H1 (cell line): Measurements from ENCODE around the gene RBFOX1. TPM values are rescaled to one million over a fixed set of nuclear protein-coding genes. Genes with fewer than 3 reads are reported as not detected.

Experiments
- FOSL1 ChIP-seq: IDR thresholded peaks from 2 replicates; pipeline ENCODE4 v1.6.1; 2011; ENCODE audit warnings: mild to moderate bottlenecking, low read depth, low read length, moderate library complexity; ENCODE audit not compliant: insufficient read depth
- KDM1A ChIP-seq: fragments of 200-600, 300-600 bp; sonication (generic); IDR thresholded peaks from 2 replicates; pipeline ENCODE4 v1.7.1; 2016; ENCODE audit warnings: mild to moderate bottlenecking, low read length, borderline replicate concordance
- YY1 ChIP-seq: IDR thresholded peaks from 2 replicates; pipeline ENCODE4 v1.6.1; 2011; ENCODE audit warnings: low read depth, mild to moderate bottlenecking, low read length
- polyA plus RNA-seq, 7 experiments: library from polyadenylated mRNA; depleted of rRNA in 3 of 7; stranded (reverse) in 5 of 7; unstranded in 2 of 7; fragments of >200 nt in 5 of 7; fragments of 200-250 nt in 2 of 7; gene quantifications; 1 replicate in 5 of 7; 2 replicates in 1 of 7; 4 replicates in 1 of 7; pipeline versions ENCODE4 v1.2.1 to v1.2.3, GENCODE V29; 2011 to 2013; ENCODE audit warnings: missing spikeins in 2 of 7, mixed read lengths in 2 of 7
- total RNA-seq: library from RNA; stranded (reverse); fragmentation: NEBNext Ultra II Directional; extraction: Animal tissue kit (Norgen Biotek cat#: 25700); gene quantifications from 2 replicates; pipeline ENCODE4 v1.2.1, GENCODE V29; 2021

The RBFOX1 gene
- total and polyA plus RNA-seq, 2 of the 8 experiments (the other 6 are each of a cell fraction or from before 2014, with no cell fraction given) = 1.7 to 2.8 TPM

DNA sequence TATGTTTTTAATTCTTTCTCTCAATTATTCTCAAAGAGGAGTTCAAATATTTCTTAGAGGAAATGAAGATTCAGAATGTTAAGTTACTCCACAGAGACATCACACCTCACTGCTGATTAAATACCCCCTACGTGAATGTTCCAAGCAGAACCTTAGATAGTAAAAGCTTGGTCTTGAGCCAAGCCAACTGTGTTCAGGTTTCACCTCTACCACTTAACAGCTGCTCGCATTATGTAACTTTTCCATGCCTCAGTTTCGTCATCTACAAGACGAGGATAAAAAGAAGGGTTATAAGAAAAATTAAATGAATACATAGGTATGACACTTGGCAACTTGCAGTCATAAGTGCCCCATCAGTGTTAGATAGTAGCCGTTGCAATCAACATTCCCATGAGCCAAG, 356.2 kb downstream of the RBFOX1 start (continued):
- TF ChIP-seq YY1 (no peak), FOSL1 (no peak), KDM1A (no peak)
